Stimulated activated CD4-positive, alpha-beta T cell treated with anti-CD3 and anti-CD28 coated beads, Interleukin-1b, Interleukin-23, amount 100 ng/mL, for 24 hours (primary cell): Measurements from ENCODE around the gene SLC2A13.

Source experiments
- DNase-seq, 4 experiments: peaks; one replicate each; pipeline ENCODE4 v3.0.0-alpha.2; 2020; ENCODE audit warnings: low read depth in 4 of 4, low spot score in 1 of 4

The SLC2A13 gene

GRCh38 chr12:40002178-40003169 lies 103.4 kb downstream of the SLC2A13 start:
- no peak for DNase-seq

GRCh38 chr12:40001406-40001805 lies 104.5 kb downstream of the SLC2A13 start:
- no peak for DNase-seq

- DNase-seq = no peak
Observed at GRCh38 chr12:40000884-40001283, 105.0 kb downstream of the SLC2A13 start.

- no peak for DNase-seq
Observed at GRCh38 chr12:39993268-39993667, 112.6 kb downstream of the SLC2A13 start.

- peak; percentile 17 to 38 (median 26) for DNase-seq
Observed at GRCh38 chr12:39990122-39991101, 115.5 kb downstream of the SLC2A13 start.

- DNase-seq = no peak
Observed at GRCh38 chr12:39989501-39989900, 116.4 kb downstream of the SLC2A13 start.

- DNase-seq = no peak
Observed at GRCh38 chr12:39988574-39988973, 117.3 kb downstream of the SLC2A13 start.

GRCh38 chr12:39986674-39987073 lies 119.2 kb downstream of the SLC2A13 start:
- DNase-seq = no peak

- no peak for DNase-seq
Observed at GRCh38 chr12:39984670-39985069, 121.2 kb downstream of the SLC2A13 start.

GRCh38 chr12:39975374-39975918 lies 130.4 kb downstream of the SLC2A13 start:
- no peak for DNase-seq

- DNase-seq = no peak
Observed at GRCh38 chr12:39972119-39972518, 133.8 kb downstream of the SLC2A13 start.

GRCh38 chr12:39971348-39971747 lies 134.5 kb downstream of the SLC2A13 start:
- DNase-seq = no peak

GRCh38 chr12:39966721-39967120 lies 139.2 kb downstream of the SLC2A13 start:
- no peak for DNase-seq

GRCh38 chr12:39966256-39966655 lies 139.6 kb downstream of the SLC2A13 start:
- DNase-seq = no peak

GRCh38 chr12:39959467-39959866 lies 146.4 kb downstream of the SLC2A13 start:
- no peak for DNase-seq

- DNase-seq = no peak
Observed at GRCh38 chr12:39959031-39959430, 146.8 kb downstream of the SLC2A13 start.

- no peak for DNase-seq
Observed at GRCh38 chr12:39958377-39958776, 147.5 kb downstream of the SLC2A13 start.

- no peak for DNase-seq
Observed at GRCh38 chr12:39956725-39957124, 149.2 kb downstream of the SLC2A13 start.

- DNase-seq = no peak
Observed at GRCh38 chr12:39946361-39947280, 159.3 kb downstream of the SLC2A13 start.

GRCh38 chr12:39937119-39937518 lies 168.8 kb downstream of the SLC2A13 start:
- no peak for DNase-seq
